Uterus (tissue), 2 donors: ENCODE data around the gene PLLP.

ENCODE experiments used
- CTCF ChIP-seq, 4 experiments: fragments of 200-600 bp in 2 of 4; fragments of 450-650 bp in 2 of 4; sonication (generic) in 2 of 4; IDR thresholded peaks; one replicate each; pipeline ENCODE4 v1.5.1; 2016 to 2019; ENCODE audit warnings: antibody characterized with exemption in 4 of 4, mild to moderate bottlenecking in 2 of 4, moderate library complexity in 1 of 4
- POLR2A ChIP-seq, 2 donors: fragments of 450-650 bp; IDR thresholded peaks; one replicate each; pipeline ENCODE4 v1.6.1; 2016; ENCODE audit warnings: antibody characterized with exemption in 2 of 2, mild to moderate bottlenecking in 1 of 2, moderate library complexity in 1 of 2

- TF ChIP-seq CTCF (IDR thresholded peaks at IDR 0.05): no peak
- no peak for TF ChIP-seq POLR2A (IDR thresholded peaks at IDR 0.05)
Observed at GRCh38 chr16:57261806-57262205, 22.7 kb downstream of the PLLP start.
